Astrocyte (in vitro differentiated cells and primary cell): ENCODE measurements around the gene GJA1. TPM values are rescaled to one million over a fixed set of nuclear protein-coding genes. Genes with fewer than 3 reads are reported as not detected.
A peak's percentile ranks its signal among the peaks of the same experiment; 100 is the strongest.
"Not testable (repeated sequence)": the region's sequence is repeated elsewhere in the genome, so short reads cannot be mapped to it uniquely, and the experiment has no call there.

Experiments
- DNase-seq: peaks from one replicate; pipeline ENCODE4 v3.0.0-alpha.2; 2010; ENCODE audit warnings: low read depth
- FAIRE-seq: peaks from 2 replicates; lab custom pipeline; 2011; peaks lifted over from hg19 to GRCh38; lab: Jason Lieb, UNC
- H2AFZ ChIP-seq: 2 replicates; pipeline ENCODE4 v1.6.0; 2012; ENCODE audit warnings: low read depth, low read length, inconsistent platforms
- H3K27ac ChIP-seq: 2 replicates; pipeline ENCODE4 v1.5.1; 2011; ENCODE audit warnings: low read depth, low read length, inconsistent platforms
- H3K27me3 ChIP-seq: 2 replicates; pipeline ENCODE4 v1.6.0; 2011; ENCODE audit warnings: low read length, inconsistent platforms; ENCODE audit not compliant: insufficient read depth
- H3K36me3 ChIP-seq: 2 replicates; pipeline ENCODE4 v1.5.1; 2011; ENCODE audit warnings: low read length, inconsistent platforms; ENCODE audit not compliant: insufficient read depth
- H3K4me1 ChIP-seq: 2 replicates; pipeline ENCODE4 v1.5.1; 2011; ENCODE audit warnings: low read length, inconsistent platforms; ENCODE audit not compliant: insufficient read depth
- H3K4me2 ChIP-seq: 2 replicates; pipeline ENCODE4 v1.6.0; 2012; ENCODE audit warnings: low read length, inconsistent platforms
- H3K4me3 ChIP-seq: 2 replicates; pipeline ENCODE4 v1.5.1; 2011; ENCODE audit warnings: low read depth, mild to moderate bottlenecking, low read length, inconsistent platforms; ENCODE audit not compliant: insufficient read depth
- H3K79me2 ChIP-seq: 2 replicates; pipeline ENCODE4 v1.6.0; 2012; ENCODE audit warnings: mild to moderate bottlenecking, low read length, inconsistent platforms; ENCODE audit not compliant: insufficient read depth
- H3K9ac ChIP-seq: 2 replicates; pipeline ENCODE4 v1.6.0; 2012; ENCODE audit warnings: mild to moderate bottlenecking, low read length, inconsistent platforms
- H3K9me3 ChIP-seq: 2 replicates; pipeline ENCODE4 v1.5.1; 2012; ENCODE audit warnings: low read depth, mild to moderate bottlenecking, low read length, inconsistent platforms; ENCODE audit not compliant: insufficient read depth
- H4K20me1 ChIP-seq: 2 replicates; pipeline ENCODE4 v1.6.0; 2012; ENCODE audit warnings: low read length, inconsistent platforms; ENCODE audit not compliant: insufficient read depth
- H3K27ac Mint-ChIP-seq: one replicate; pipeline ENCODE4 v1.8.0; 2021; ENCODE audit warnings: mild to moderate bottlenecking, mixed read lengths; ENCODE audit not compliant: unreplicated experiment
- H3K27me3 Mint-ChIP-seq: one replicate; pipeline ENCODE4 v1.8.0; 2021; ENCODE audit warnings: low read depth, mixed read lengths; ENCODE audit not compliant: unreplicated experiment
- H3K36me3 Mint-ChIP-seq: one replicate; pipeline ENCODE4 v1.8.0; 2021; ENCODE audit warnings: low read depth, mixed read lengths; ENCODE audit not compliant: unreplicated experiment
- H3K4me1 Mint-ChIP-seq: one replicate; pipeline ENCODE4 v1.8.0; 2021; ENCODE audit warnings: low read depth, mixed read lengths; ENCODE audit not compliant: unreplicated experiment
- H3K4me3 Mint-ChIP-seq: one replicate; pipeline ENCODE4 v1.8.0; 2021; ENCODE audit warnings: mild to moderate bottlenecking, moderate library complexity, mixed read lengths; ENCODE audit not compliant: unreplicated experiment
- H3K9me3 Mint-ChIP-seq: one replicate; pipeline ENCODE4 v1.8.0; 2021; ENCODE audit warnings: mild to moderate bottlenecking, mixed read lengths; ENCODE audit not compliant: unreplicated experiment
- CTCF ChIP-seq: IDR thresholded peaks from 2 replicates; pipeline ENCODE4 v1.5.1; 2011; ENCODE audit warnings: low read depth, mild to moderate bottlenecking, inconsistent platforms, low read length, moderate library complexity; ENCODE audit not compliant: insufficient read depth
- EZH2 ChIP-seq: IDR thresholded peaks from 2 replicates; pipeline ENCODE4 v1.6.1; 2012; ENCODE audit warnings: mild to moderate bottlenecking, low read length, inconsistent platforms; ENCODE audit not compliant: insufficient read depth
- total RNA-seq: library from RNA; stranded (reverse); gene quantifications from 2 replicates; pipeline ENCODE4 v1.2.1, GENCODE V29; 2021

The GJA1 gene
- total RNA-seq, 1 donor from 2014 or later = 433 TPM

DNA sequence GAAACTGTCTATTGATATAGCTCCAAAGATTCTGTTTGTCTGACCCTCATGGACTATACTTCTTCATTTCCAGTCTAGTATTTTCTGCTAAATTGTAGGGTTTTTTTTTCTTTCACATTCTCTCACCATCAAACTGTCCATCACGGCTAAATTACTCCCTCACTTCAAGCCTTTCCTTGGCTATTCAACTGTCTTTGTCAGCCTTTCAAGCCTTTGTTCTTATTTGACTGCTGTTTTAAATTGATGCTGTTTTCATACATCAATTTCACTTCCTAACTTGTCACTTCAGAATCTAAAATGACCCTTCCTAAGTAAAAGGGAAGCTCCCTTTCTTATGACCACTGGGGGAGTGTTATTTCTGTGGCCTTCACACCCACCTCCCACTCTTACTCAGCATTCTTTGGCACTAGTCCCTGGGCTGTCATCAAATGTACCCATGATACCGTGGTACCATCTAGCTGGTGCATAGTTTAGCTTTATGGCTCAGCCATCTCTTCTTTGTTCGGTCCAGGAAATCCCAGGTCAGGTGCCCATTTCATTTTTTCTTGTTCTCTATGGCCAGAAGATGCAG is 8.6 kb downstream of the GJA1 start:
- Mint-ChIP-seq H3K27ac (peak overlapping the region; percentile 75), H3K9me3 (peaks cover 2% of the 10 kb centered on the region), H3K36me3 (peaks cover 25% of the 10 kb centered on the region), H3K27me3 (no peaks in the 10 kb centered on the region), H3K4me1 (peaks cover 40% of the 10 kb centered on the region), H3K4me3 (peak overlapping the region; percentile 58)
- FAIRE-seq (no peak), DNase-seq (no peak)
- H2AFZ ChIP-seq = no peak overlapping the region
- H3K36me3 ChIP-seq = peaks cover 32% of the 10 kb centered on the region
- H3K9me3 ChIP-seq = no peaks in the 10 kb centered on the region
- H3K4me3 ChIP-seq = peak overlapping the region; percentile 0
- peaks cover 99% of the 10 kb centered on the region for H3K79me2 ChIP-seq
- no peaks in the 10 kb centered on the region for H3K27me3 ChIP-seq
- H3K4me2 ChIP-seq = peak overlapping the region; percentile 50
- peak overlapping the region; percentile 35 for H3K9ac ChIP-seq
- TF ChIP-seq EZH2 (no peak), CTCF (no peak)
- peaks cover 26% of the 10 kb centered on the region for H3K4me1 ChIP-seq
- peaks cover 83% of the 10 kb centered on the region for H4K20me1 ChIP-seq
- peak overlapping the region; percentile 44 for H3K27ac ChIP-seq

GRCh38 chr6:121446705-121447104 is 11.3 kb downstream of the GJA1 start:
- not testable (repeated sequence) for H3K27ac Mint-ChIP-seq, H3K9me3 ChIP-seq, H3K9me3 Mint-ChIP-seq, H3K4me2 ChIP-seq, H3K27ac ChIP-seq, DNase-seq, H3K4me3 ChIP-seq, H3K9ac ChIP-seq, H3K4me3 Mint-ChIP-seq, H2AFZ ChIP-seq, H3K27me3 ChIP-seq, H3K27me3 Mint-ChIP-seq, FAIRE-seq
- peaks cover 31% of the 10 kb centered on the region for H3K36me3 Mint-ChIP-seq
- Histone ChIP-seq H3K4me1 (peaks cover 19% of the 10 kb centered on the region), H3K36me3 (peaks cover 45% of the 10 kb centered on the region), H4K20me1 (peaks cover 74% of the 10 kb centered on the region), H3K79me2 (peaks cover 82% of the 10 kb centered on the region)
- H3K4me1 Mint-ChIP-seq = peaks cover 35% of the 10 kb centered on the region

DNA sequence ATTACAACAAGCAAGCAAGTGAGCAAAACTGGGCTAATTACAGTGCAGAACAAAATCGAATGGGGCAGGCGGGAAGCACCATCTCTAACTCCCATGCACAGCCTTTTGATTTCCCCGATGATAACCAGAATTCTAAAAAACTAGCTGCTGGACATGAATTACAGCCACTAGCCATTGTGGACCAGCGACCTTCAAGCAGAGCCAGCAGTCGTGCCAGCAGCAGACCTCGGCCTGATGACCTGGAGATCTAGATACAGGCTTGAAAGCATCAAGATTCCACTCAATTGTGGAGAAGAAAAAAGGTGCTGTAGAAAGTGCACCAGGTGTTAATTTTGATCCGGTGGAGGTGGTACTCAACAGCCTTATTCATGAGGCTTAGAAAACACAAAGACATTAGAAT is 12.3 kb downstream of the GJA1 start:
- peaks cover 71% of the 10 kb centered on the region for H3K79me2 ChIP-seq
- H2AFZ ChIP-seq, FAIRE-seq, H3K9me3 Mint-ChIP-seq, H3K4me2 ChIP-seq, DNase-seq, H3K27me3 Mint-ChIP-seq, H3K4me1 ChIP-seq, H3K9me3 ChIP-seq, H3K27ac ChIP-seq, H3K9ac ChIP-seq, H3K27me3 ChIP-seq, H3K4me3 ChIP-seq: not testable (repeated sequence)
- H3K27ac Mint-ChIP-seq = peak overlapping the region; percentile 41
- H3K36me3 ChIP-seq = peaks cover 45% of the 10 kb centered on the region
- H3K4me3 Mint-ChIP-seq = peak overlapping the region; percentile 51
- H3K4me1 Mint-ChIP-seq = peaks cover 28% of the 10 kb centered on the region
- H4K20me1 ChIP-seq = peaks cover 65% of the 10 kb centered on the region
- peaks cover 31% of the 10 kb centered on the region for H3K36me3 Mint-ChIP-seq

DNA sequence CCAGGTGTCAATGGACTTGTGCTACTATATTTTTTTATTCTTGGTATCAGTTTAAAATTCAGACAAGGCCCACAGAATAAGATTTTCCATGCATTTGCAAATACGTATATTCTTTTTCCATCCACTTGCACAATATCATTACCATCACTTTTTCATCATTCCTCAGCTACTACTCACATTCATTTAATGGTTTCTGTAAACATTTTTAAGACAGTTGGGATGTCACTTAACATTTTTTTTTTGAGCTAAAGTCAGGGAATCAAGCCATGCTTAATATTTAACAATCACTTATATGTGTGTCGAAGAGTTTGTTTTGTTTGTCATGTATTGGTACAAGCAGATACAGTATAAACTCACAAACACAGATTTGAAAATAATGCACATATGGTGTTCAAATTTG is 13.1 kb downstream of the GJA1 start:
- H3K27ac ChIP-seq = not testable (repeated sequence)
- H3K4me3 Mint-ChIP-seq = peak overlapping the region; percentile 54

More for the DNA sequence above, 13.1 kb downstream of the GJA1 start:
- Histone ChIP-seq H3K36me3 (peaks cover 45% of the 10 kb centered on the region), H3K79me2 (peaks cover 63% of the 10 kb centered on the region), H4K20me1 (peaks cover 57% of the 10 kb centered on the region)
- H3K4me3 ChIP-seq, H3K27me3 Mint-ChIP-seq, H3K9me3 ChIP-seq, H3K4me2 ChIP-seq, H3K27ac Mint-ChIP-seq, H3K9me3 Mint-ChIP-seq, H3K9ac ChIP-seq, H3K4me1 ChIP-seq, DNase-seq, H2AFZ ChIP-seq, H3K27me3 ChIP-seq: not testable (repeated sequence)
- FAIRE-seq = peak; percentile 17
- H3K36me3 Mint-ChIP-seq = peaks cover 31% of the 10 kb centered on the region
- H3K4me1 Mint-ChIP-seq = peaks cover 24% of the 10 kb centered on the region
